ENCODE results near the gene CHRM4.

The CHRM4 gene

GRCh38 chr11:46367244-46367915 lies 24.2 kb downstream of the CHRM4 start:
- peak; percentile 80 for DNase-seq

- DNase-seq, result no peak
Observed at GRCh38 chr11:46366661-46367161, 24.9 kb downstream of the CHRM4 start.

GRCh38 chr11:46366260-46366659 lies 25.3 kb downstream of the CHRM4 start:
- no peak for DNase-seq

GRCh38 chr11:46364791-46365190 lies 26.8 kb downstream of the CHRM4 start:
- DNase-seq, result no peak

DNA sequence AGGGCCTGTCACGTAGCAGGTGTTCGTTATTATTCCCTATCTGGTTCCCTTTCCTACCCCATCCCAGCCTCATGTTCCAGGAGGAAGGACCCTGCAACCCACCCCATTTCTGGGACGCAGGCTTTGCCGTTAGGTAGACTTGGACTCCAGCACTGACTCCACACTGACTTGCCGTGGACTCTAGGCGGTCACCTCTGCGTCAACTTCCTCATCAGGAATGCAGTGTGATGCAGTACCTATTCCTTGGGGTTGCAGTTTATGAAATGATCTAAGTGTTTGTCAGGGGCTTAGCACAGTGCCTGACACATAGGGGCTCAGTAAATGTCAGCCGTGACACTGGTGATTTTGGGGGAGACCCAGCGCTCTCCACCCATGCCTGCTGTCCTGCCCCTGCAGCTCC lies 27.5 kb downstream of the CHRM4 start:
- DNase-seq, result no peak

- no peak for DNase-seq
Observed at GRCh38 chr11:46363455-46364005, 28.0 kb downstream of the CHRM4 start.

- no peak for DNase-seq
Observed at GRCh38 chr11:46363031-46363407, 28.6 kb downstream of the CHRM4 start.

- no peak for DNase-seq
Observed at GRCh38 chr11:46362156-46363030, 29.2 kb downstream of the CHRM4 start.

- DNase-seq, result peak; percentile 63
Observed at GRCh38 chr11:46361283-46362155, 30.1 kb downstream of the CHRM4 start.

GRCh38 chr11:46360878-46361277 lies 30.7 kb downstream of the CHRM4 start:
- no peak for DNase-seq

DNA sequence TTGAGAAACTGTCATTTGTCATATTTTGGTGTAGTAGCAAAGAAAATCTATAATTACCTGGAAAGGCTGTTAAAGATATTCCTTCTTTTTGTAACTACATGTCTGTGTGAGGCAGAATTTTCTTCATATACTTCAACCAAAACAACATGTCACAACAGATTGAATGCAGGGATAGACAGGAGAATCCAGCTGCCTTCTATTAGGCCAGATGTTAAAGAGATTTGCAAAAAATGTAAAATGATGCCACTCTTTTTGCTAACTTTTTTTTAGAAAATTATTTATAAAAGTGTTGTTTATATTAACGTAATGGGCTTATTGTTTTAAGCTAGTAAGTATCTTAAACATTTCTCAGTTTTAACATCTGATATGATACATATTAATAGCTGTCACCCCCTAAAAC lies 31.6 kb downstream of the CHRM4 start:
- DNase-seq, result no peak

DNA sequence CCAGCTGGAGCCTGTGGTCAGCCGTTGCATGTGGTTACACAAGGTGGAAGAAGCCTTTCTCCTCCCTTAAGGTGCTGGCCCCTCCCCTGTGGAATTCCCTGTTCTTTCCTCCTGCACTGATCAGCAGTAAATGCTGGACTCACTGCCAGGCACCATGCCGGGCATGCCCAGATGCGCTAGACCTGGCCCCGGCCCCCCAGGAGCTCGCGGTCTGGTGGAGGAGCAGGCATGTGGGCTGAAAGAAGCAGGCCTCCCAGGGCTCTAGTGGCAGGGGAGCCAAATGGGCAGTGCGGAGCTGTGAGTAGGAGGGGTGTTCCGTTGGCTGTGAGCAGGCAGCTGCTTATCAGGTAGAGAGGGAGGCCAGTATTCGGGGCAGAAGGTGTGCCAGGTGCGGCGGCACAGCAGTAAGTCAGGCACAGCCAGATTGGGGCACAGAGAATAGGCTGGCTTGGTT lies 34.1 kb downstream of the CHRM4 start:
- no peak for DNase-seq

DNA sequence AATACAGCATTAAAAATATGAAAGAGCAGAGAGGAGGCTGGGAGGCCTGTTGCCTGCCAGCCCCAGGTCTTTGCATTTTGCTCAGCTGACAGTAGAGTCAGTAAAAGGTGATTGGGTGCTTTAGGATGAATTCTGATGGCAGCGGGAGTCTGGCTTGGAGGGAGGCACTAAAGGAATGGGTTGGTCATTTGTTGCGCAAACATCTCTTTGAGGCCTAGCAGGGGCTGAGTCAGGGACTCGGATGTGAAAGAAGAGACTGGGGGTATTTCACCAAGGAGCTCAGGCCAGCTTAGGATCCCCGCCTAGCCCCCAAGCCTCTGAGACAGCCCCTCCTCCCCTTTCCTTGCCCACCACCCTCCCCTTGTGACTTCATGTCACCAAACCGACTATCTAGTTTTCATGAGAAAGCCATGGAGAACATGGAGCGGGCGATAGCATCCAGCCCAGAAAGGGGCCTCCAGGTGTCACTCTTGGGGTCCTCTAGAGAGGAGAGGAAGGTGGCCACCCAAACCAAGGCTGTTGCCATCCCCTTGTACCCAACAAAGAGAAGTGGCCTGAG lies 34.6 kb downstream of the CHRM4 start:
- DNase-seq, result no peak

DNA sequence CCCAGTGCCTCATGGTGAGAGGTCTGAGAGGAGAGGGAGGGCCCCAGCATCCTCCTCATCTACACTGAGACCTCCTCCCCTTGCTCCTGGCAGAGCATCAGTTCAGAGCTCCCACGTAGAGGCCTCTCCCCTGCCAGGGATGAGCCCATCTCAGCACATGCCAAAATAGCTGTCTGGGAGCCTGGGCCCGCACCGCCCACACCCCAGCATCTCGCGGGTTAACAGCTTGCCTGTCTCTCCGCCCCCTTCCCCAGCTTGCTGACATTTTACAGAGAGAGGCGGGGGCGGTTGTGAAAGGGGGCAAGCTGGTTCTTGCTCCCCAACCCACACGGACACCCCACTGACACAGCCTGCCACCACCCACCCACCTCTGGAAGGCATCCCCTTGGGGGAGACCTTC lies 37.9 kb downstream of the CHRM4 start:
- no peak for DNase-seq

DNA sequence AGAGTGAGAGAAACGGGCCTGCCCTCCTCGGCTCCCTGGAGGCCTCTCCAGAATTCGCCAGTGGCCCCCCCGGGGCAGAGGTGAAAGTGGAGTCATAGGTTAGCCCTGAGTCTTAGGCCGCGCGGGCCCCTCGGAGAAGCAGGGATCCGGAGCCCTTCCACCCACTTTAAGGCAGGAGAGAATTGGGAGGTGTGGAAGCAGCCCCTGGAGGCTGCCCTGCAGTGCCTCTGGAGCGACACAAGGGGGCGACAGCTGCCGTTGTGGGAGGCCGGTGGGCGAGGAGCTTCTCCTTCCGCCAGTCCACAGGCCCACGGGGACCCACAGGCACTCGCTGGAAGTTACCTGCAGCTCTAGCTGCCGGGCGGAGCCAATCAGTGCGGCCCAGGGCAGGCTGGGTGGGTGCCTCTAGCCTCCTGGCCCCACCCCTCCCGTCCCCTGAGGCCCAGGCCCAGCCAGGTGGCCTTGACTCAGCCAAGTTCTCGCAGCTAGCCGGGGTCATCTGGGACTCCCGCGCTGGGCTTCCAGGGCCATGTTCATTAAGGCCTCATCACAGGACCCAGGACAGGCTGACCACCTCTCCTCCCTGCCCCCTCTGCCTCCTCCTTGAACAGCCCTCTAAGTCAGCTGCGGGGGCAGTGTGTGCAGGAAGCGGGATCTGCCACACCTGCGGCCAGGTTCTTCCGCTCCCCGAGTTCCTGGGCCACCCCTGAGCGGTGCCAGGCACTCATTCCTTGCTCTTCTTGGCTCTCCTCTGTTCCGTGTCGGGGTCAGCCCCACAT lies 39.3 kb downstream of the CHRM4 start:
- DNase-seq, result peak; percentile 88

GRCh38 chr11:46351606-46352005 lies 40.0 kb downstream of the CHRM4 start:
- DNase-seq, result no peak

- no peak for DNase-seq
Observed at GRCh38 chr11:46351148-46351547, 40.4 kb downstream of the CHRM4 start.

DNA sequence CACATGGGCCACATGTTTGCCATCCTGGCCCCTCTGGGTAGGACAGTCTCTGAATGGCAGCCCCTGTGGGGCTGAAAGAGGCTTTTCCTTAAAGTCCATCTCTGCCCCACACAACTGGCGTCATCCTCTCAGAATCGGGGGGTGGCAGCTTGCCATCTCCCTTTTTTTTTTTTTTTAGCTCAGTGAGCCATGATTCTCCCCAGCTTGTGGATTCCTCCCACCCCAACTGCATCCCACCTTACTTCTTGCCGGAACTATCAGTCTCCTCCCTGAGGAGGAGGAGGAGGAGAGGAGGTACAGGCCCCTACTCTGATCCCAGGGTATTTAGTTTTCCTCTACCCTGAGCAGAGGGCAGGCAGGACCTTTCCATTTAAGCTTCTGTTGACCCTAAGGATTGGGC lies 40.9 kb downstream of the CHRM4 start:
- DNase-seq, result no peak

DNA sequence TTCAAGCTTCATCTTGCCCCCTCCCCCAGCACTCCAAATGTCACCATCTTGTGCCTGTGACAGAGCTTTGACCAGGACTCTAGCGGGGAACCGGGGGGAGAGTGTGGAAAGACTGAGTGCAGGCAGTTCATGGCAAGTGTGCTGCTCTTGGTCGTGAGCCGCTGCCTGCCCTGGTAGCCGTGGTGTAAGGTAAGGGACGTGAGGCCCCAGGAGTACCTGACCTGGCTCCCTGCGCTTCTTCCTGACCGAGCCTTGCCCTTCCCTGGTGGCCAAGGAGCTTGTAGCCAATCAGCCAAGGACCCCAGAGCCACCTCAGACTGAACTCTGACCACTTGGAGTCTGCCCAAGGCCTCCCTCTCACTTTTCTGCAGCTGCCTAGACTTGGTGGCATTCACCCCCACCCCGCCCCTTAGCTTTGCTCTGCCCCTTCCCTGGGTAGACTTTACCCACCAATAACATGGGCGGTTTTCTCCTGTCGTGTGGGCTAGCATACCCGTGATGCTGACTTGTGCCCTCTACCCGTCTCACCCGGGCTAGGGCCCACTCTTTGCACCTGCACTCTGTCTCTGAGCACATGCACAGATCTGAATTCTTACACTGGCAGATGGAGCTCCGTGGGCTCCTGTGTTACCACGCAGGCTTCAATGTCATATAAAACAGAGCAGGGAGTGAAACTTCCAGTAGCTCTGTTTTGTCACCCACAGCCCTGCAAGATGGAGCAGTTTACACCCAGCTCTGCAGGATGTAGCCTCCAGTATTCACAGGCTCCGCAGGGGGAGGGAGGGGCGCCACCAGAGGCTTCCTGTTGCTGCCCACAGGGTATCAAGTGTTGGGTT lies 42.8 kb downstream of the CHRM4 start:
- DNase-seq, result peak; percentile 71

DNA sequence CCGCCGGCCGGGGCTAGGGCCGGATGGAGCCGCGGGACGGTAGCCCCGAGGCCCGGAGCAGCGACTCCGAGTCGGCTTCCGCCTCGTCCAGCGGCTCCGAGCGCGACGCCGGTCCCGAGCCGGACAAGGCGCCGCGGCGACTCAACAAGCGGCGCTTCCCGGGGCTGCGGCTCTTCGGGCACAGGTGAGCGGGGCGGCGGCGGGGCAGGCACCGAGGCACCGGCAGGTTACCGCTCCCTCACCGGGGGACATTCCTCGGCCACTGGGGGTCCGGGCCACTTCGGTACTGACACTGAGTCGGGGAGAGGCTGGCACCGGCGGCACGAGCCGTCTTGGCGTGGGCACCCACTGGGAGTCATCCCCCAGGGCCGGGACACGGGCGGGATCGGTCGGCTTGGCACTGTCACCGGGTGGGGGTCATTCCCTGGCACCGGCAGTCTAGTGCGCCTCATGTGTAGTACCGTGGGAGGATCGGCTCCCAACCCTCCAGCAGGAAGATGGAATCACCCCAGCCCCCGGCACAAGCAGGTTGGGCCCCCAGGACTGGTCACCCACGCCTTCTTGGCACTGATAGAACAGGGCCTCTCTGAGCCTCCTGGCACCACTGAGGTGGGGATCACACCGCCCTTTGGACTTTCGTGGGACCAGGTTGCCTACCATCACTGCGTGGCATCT lies 43.8 kb downstream of the CHRM4 start:
- DNase-seq, result no peak
